GM23248 (cell line): ENCODE data around the gene JMJD1C. TPM values are rescaled to one million over a fixed set of nuclear protein-coding genes. Genes with fewer than 3 reads are reported as not detected.

Experiments
- DNase-seq: peaks from one replicate; pipeline ENCODE4 v3.0.0-alpha.2; 2015
- H2AFZ ChIP-seq: fragments of 200-600 bp; sonication (generic); 2 replicates; pipeline ENCODE4 v1.6.1; 2016; ENCODE audit warnings: antibody characterized with exemption
- H3F3A ChIP-seq: fragments of 200-600 bp; sonication (generic); 2 replicates; pipeline ENCODE4 v1.6.1; 2016; ENCODE audit warnings: mild to moderate bottlenecking, antibody characterized with exemption, mixed run types; ENCODE audit not compliant: insufficient read depth
- H3K27ac ChIP-seq: fragments of 200-600 bp; sonication (generic); 2 replicates; pipeline ENCODE4 v1.5.1; 2016; ENCODE audit warnings: mild to moderate bottlenecking
- H3K27me3 ChIP-seq: fragments of 200-600 bp; sonication (generic); replicated peaks from 2 replicates; pipeline ENCODE4 v1.6.1; 2016; ENCODE audit warnings: mild to moderate bottlenecking; ENCODE audit not compliant: insufficient read depth
- H3K36me3 ChIP-seq: fragments of 200-600 bp; sonication (generic); 2 replicates; pipeline ENCODE4 v1.6.1; 2016; ENCODE audit warnings: low read depth, mild to moderate bottlenecking
- H3K4me1 ChIP-seq: fragments of 200-600 bp; sonication (generic); 2 replicates; pipeline ENCODE4 v1.6.1; 2016; ENCODE audit warnings: mild to moderate bottlenecking; ENCODE audit not compliant: insufficient read depth
- H3K4me2 ChIP-seq: fragments of 200-600 bp; sonication (generic); one replicate; pipeline ENCODE4 v1.6.1; 2016; ENCODE audit warnings: mild to moderate bottlenecking; ENCODE audit not compliant: unreplicated experiment
- H3K4me3 ChIP-seq: fragments of 200-600 bp; sonication (generic); 2 replicates; pipeline ENCODE4 v1.5.1; 2016; ENCODE audit warnings: mild to moderate bottlenecking
- H3K79me2 ChIP-seq: fragments of 200-600 bp; sonication (generic); 2 replicates; pipeline ENCODE4 v1.6.1; 2016; ENCODE audit warnings: mild to moderate bottlenecking; ENCODE audit not compliant: insufficient read depth
- H3K9ac ChIP-seq: fragments of 200-600 bp; sonication (generic); 2 replicates; pipeline ENCODE4 v1.6.1; 2016; ENCODE audit warnings: mild to moderate bottlenecking
- H3K9me2 ChIP-seq: fragments of 200-600 bp; sonication (generic); 2 replicates; pipeline ENCODE4 v1.6.1; 2016; ENCODE audit warnings: mixed run types, mild to moderate bottlenecking, moderate library complexity; ENCODE audit not compliant: insufficient read depth
- H3K9me3 ChIP-seq: fragments of 200-600 bp; sonication (generic); one replicate; pipeline ENCODE4 v1.6.1; 2017; ENCODE audit warnings: low read depth
- H4K20me1 ChIP-seq: fragments of 200-600 bp; sonication (generic); 2 replicates; pipeline ENCODE4 v1.6.0; 2016; ENCODE audit not compliant: insufficient read depth
- EZH2 ChIP-seq: fragments of 200-600 bp; sonication (generic); IDR thresholded peaks from 2 replicates; pipeline ENCODE4 v1.6.1; 2018; ENCODE audit warnings: antibody characterized with exemption, mild to moderate bottlenecking; ENCODE audit not compliant: insufficient read depth, poor library complexity, severe bottlenecking
- EZH2phosphoT487 ChIP-seq: fragments of 200-600 bp; sonication (generic); IDR thresholded peaks from 2 replicates; pipeline ENCODE4 v1.6.1; 2018; ENCODE audit warnings: antibody characterized with exemption, moderate library complexity, mild to moderate bottlenecking, low read depth; ENCODE audit not compliant: insufficient read depth
- WGBS, 2 experiments: methylation state at CpG; one replicate each; pipeline ENCODE4 v1.1.6; 2015 to 2017; ENCODE audit warnings: low lambda C conversion rate in 2 of 2, low coverage in 1 of 2; ENCODE audit errors: missing lambda C conversion rate in 2 of 2; 5-methylcytosine and 5-hydroxymethylcytosine counted together
- in situ Hi-C: fragments of 300-500 bp; cut with MboI; formaldehyde crosslinking; loops from 2 replicates; pipeline ENCODE4 v1.15.0; 2020
- polyA plus RNA-seq: library from polyadenylated mRNA; unstranded; fragments of >200 nt; fragmentation: Nextera tagmentation; extraction: Ambion mirVana; gene quantifications from 2 replicates; pipeline ENCODE4 v1.2.1, GENCODE V29; 2016
- total RNA-seq: library from RNA; depleted of rRNA; stranded (reverse); fragments of >200 nt; shearing (Covaris generic); gene quantifications from 2 replicates; pipeline ENCODE4 v1.2.3, GENCODE V29; 2014

The JMJD1C gene
- total and polyA plus RNA-seq, 2 experiments from 2014 or later = 34.6 to 74.3 TPM

- DNase-seq = peak; percentile 91
- TF ChIP-seq EZH2phosphoT487 (no peak), EZH2 (no peak)
- in situ Hi-C loops = no loop called here
- H3K9ac ChIP-seq = peak overlapping the region; percentile 70
- no peaks in the 10 kb centered on the region for H3K27me3 ChIP-seq
- WGBS, 2 experiments = 3 to 4% methylated on average over 4 of the region's 4 CpGs
- peaks cover 33% of the 10 kb centered on the region for H3K4me1 ChIP-seq
- peaks cover 36% of the 10 kb centered on the region for H3F3A ChIP-seq
- H3K36me3 ChIP-seq = 0 out of 2 replicates have a peak, but pooled peaks cover 5% of the 10 kb centered on the region
- peak overlapping the region; percentile 52; the same call in 1 of the 2 replicates for H2AFZ ChIP-seq
- peak overlapping the region; percentile 78 for H3K4me2 ChIP-seq
- no peaks in the 10 kb centered on the region for H3K9me2 ChIP-seq
- no peaks in the 10 kb centered on the region for H4K20me1 ChIP-seq
- H3K27ac ChIP-seq = peak overlapping the region; percentile 79
- H3K9me3 ChIP-seq = no peaks in the 10 kb centered on the region
- H3K4me3 ChIP-seq = peak overlapping the region; percentile 72
- peaks cover 92% of the 10 kb centered on the region for H3K79me2 ChIP-seq
Observed at GRCh38 chr10:63376560-63377304, 89.0 kb downstream of the JMJD1C start.

- no peak overlapping the region for H2AFZ ChIP-seq
- no peaks in the 10 kb centered on the region for H3K27me3 ChIP-seq
- peak overlapping the region; percentile 72 for H3K4me3 ChIP-seq
- 39 to 56% methylated on average over 2 of the region's 2 CpGs for WGBS, 2 experiments
- H4K20me1 ChIP-seq = no peaks in the 10 kb centered on the region
- peak overlapping the region; percentile 79 for H3K27ac ChIP-seq
- in situ Hi-C loops = no loop called here
- peaks cover 33% of the 10 kb centered on the region for H3K4me1 ChIP-seq
- peaks cover 36% of the 10 kb centered on the region for H3F3A ChIP-seq
- peaks cover 92% of the 10 kb centered on the region for H3K79me2 ChIP-seq
- H3K9me3 ChIP-seq = no peaks in the 10 kb centered on the region
- H3K9me2 ChIP-seq = no peaks in the 10 kb centered on the region
- no peak for TF ChIP-seq EZH2phosphoT487
- TF ChIP-seq EZH2 = no peak
- DNase-seq = peak; percentile 62
- H3K36me3 ChIP-seq = 0 out of 2 replicates have a peak, but pooled peaks cover 5% of the 10 kb centered on the region
- H3K9ac ChIP-seq = peak overlapping the region; percentile 32; the same call in 1 of the 2 replicates
- peak overlapping the region; percentile 78 for H3K4me2 ChIP-seq
Observed at GRCh38 chr10:63375859-63376258, 89.9 kb downstream of the JMJD1C start.

- Histone ChIP-seq H3K27ac (peak overlapping the region; percentile 79), H2AFZ (no peak overlapping the region), H3K4me3 (peak overlapping the region; percentile 72; the same call in 1 of the 2 replicates), H4K20me1 (no peaks in the 10 kb centered on the region), H3K4me2 (peak overlapping the region; percentile 19), H3K9ac (peak overlapping the region; percentile 32; the same call in 1 of the 2 replicates), H3K9me3 (no peaks in the 10 kb centered on the region), H3K9me2 (no peaks in the 10 kb centered on the region), H3K79me2 (peaks cover 92% of the 10 kb centered on the region), H3K36me3 (0 out of 2 replicates have a peak, but pooled peaks cover 5% of the 10 kb centered on the region), H3F3A (peaks cover 36% of the 10 kb centered on the region), H3K27me3 (no peaks in the 10 kb centered on the region), H3K4me1 (peaks cover 33% of the 10 kb centered on the region)
- 79 to 84% methylated on average over 5 of the region's 5 CpGs for WGBS, 2 experiments
- peak; percentile 29 for DNase-seq
- TF ChIP-seq EZH2 (no peak), EZH2phosphoT487 (no peak)
- in situ Hi-C loops = no loop called here
Observed at GRCh38 chr10:63375458-63375857, 90.3 kb downstream of the JMJD1C start.

DNA sequence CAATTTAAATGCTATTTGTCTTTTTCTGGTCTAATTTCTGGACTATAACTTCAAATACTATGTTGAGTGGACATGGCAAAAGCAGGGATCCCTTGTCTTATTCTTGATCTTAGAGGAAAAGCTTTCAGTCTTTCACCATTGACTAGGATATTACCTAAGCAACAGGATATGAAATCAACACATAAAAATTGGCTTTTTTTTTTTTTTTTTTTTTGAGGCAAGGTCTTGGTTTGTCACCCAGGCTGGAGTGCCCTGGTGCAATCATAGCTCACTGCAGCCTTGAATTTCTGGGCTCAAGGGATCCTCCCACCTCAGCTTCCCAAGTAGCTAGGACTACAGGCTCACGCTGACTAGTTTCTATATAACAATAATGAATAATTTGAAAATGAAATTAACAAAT, 90.8 kb downstream of the JMJD1C start:
- peak; percentile 40 for DNase-seq
- Histone ChIP-seq H3K36me3 (0 out of 2 replicates have a peak, but pooled peaks cover 1% of the 10 kb centered on the region), H2AFZ (no peak overlapping the region), H3K4me1 (peaks cover 33% of the 10 kb centered on the region), H3K4me3 (no peak overlapping the region), H3K27me3 (no peaks in the 10 kb centered on the region), H4K20me1 (no peaks in the 10 kb centered on the region), H3K79me2 (peaks cover 92% of the 10 kb centered on the region), H3K9me2 (no peaks in the 10 kb centered on the region), H3K9me3 (no peaks in the 10 kb centered on the region), H3K27ac (peak overlapping the region; percentile 79), H3K4me2 (peak overlapping the region; percentile 19), H3F3A (peaks cover 36% of the 10 kb centered on the region), H3K9ac (0 out of 2 replicates have a peak overlapping the region, but pooled peaks have one; percentile 32)
- 91 to 96% methylated on average over 1 of the region's 1 CpG for WGBS, 2 experiments
- TF ChIP-seq EZH2phosphoT487 (no peak), EZH2 (no peak)
- in situ Hi-C loops = no loop called here
